ENCODE measurements around the gene EBF4. TPM values are rescaled to one million over a fixed set of nuclear protein-coding genes. Genes with fewer than 3 reads are reported as not detected.

Gene EBF4
- total RNA-seq, 3 donors from 2014 or later = 1.6 to 22.0 (median 22.0) TPM

- H3K9me3 ChIP-seq = no peaks in the 10 kb centered on the region
- no peak for TF ChIP-seq CTCF (IDR thresholded peaks at IDR 0.05)
- peaks cover 0 to 3% of the 10 kb centered on the region in 2 donors for H3K27me3 ChIP-seq
- no peaks in the 10 kb centered on the region for H3K4me1 ChIP-seq
- DNase-seq (ENCODE audit: low spot score in 2 of 2) = no peak
- intact Hi-C loops (cut with DNase I; ENCODE audit: low total_unique reads) = no loop called here
- no peak overlapping the region for H3K27ac ChIP-seq
- H3K36me3 ChIP-seq = no peaks in the 10 kb centered on the region
- H3K4me3 ChIP-seq = no peak overlapping the region
Observed at GRCh38 chr20:2794202-2794748, 101.7 kb downstream of the EBF4 start.

- intact Hi-C loops (cut with DNase I; ENCODE audit: low total_unique reads) = no loop called here
- no peak for DNase-seq (ENCODE audit: low spot score in 2 of 2)
- no peaks in the 10 kb centered on the region for H3K4me1 ChIP-seq
- H3K9me3 ChIP-seq = no peaks in the 10 kb centered on the region
- TF ChIP-seq CTCF (IDR thresholded peaks at IDR 0.05) (no peak), POLR2A (IDR thresholded peaks at IDR 0.05) (no peak), POLR2AphosphoS5 (IDR thresholded peaks at IDR 0.05) (no peak)
- no peak overlapping the region for H3K4me3 ChIP-seq
- H3K36me3 ChIP-seq = no peaks in the 10 kb centered on the region
- H3K27ac ChIP-seq = no peak overlapping the region
- H3K27me3 ChIP-seq = peaks cover 0 to 5% of the 10 kb centered on the region in 2 donors
Observed at GRCh38 chr20:2794866-2795447, 102.4 kb downstream of the EBF4 start.

DNA sequence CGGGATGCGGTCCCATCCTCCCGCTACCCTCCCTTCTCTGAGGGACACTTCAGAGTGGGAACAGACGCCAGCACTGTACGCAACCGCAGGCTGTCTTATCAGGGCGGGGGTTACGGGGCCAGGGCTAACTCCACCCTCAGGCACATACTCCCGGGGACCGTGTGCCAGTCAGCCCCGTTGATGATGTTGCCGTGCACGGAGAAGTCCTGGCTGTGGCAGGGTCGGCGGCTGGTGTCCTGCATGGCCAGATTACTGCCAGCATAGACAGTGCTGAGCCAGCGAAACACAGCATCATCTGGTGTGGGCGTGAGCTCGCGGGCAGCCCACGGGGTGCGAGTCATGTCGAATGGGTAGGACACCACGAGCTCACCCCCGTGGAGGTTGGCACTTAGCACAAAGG lies 102.9 kb downstream of the EBF4 start:
- H3K4me3 ChIP-seq = no peak overlapping the region
- TF ChIP-seq POLR2AphosphoS5 (IDR thresholded peaks at IDR 0.05) (no peak), POLR2A (IDR thresholded peaks at IDR 0.05) (no peak), CTCF (IDR thresholded peaks at IDR 0.05) (no peak)
- intact Hi-C loops (cut with DNase I; ENCODE audit: low total_unique reads) = no loop called here
- no peaks in the 10 kb centered on the region for H3K9me3 ChIP-seq
- peaks cover 0 to 5% of the 10 kb centered on the region in 2 donors for H3K27me3 ChIP-seq
- no peak for DNase-seq (ENCODE audit: low spot score in 2 of 2)
- no peaks in the 10 kb centered on the region for H3K36me3 ChIP-seq
- no peak overlapping the region for H3K27ac ChIP-seq
- no peaks in the 10 kb centered on the region for H3K4me1 ChIP-seq

- H3K9me3 ChIP-seq = no peaks in the 10 kb centered on the region
- DNase-seq (ENCODE audit: low spot score in 2 of 2) = no peak
- TF ChIP-seq POLR2A (IDR thresholded peaks at IDR 0.05) (no peak), POLR2AphosphoS5 (IDR thresholded peaks at IDR 0.05) (no peak), CTCF (IDR thresholded peaks at IDR 0.05) (no peak)
- H3K27ac ChIP-seq = no peak overlapping the region
- intact Hi-C loops (cut with DNase I; ENCODE audit: low total_unique reads) = loop anchor here (1.0 kb wide), 1 partner anchor 10 kb away; no protein-coding TSS in a partner anchor
- no peaks in the 10 kb centered on the region for H3K4me1 ChIP-seq
- H3K36me3 ChIP-seq = no peaks in the 10 kb centered on the region
- no peak overlapping the region for H3K4me3 ChIP-seq
- H3K27me3 ChIP-seq = peaks cover 0 to 5% of the 10 kb centered on the region in 2 donors
Observed at GRCh38 chr20:2796011-2796660, 103.6 kb downstream of the EBF4 start.
